HepG2 (cell line): ENCODE results near the gene TBC1D10B. TPM values are rescaled to one million over a fixed set of nuclear protein-coding genes. Genes with fewer than 3 reads are reported as not detected.

Experiments used
- FOXA3 ChIP-seq: IDR thresholded peaks from 2 replicates; pipeline ENCODE4 v1.6.1; 2016; ENCODE audit warnings: missing genetic modification reagents, missing compliant biosample characterization
- MED8 ChIP-seq: sonication (generic); formaldehyde crosslinking; IDR thresholded peaks from 2 replicates; pipeline ENCODE4 v1.8.1; 2023; ENCODE audit warnings: mild to moderate bottlenecking, missing genetic modification reagents; ENCODE audit not compliant: insufficient replicate concordance
- POGZ ChIP-seq: sonication (generic); formaldehyde crosslinking; IDR thresholded peaks from 2 replicates; pipeline ENCODE4 v1.4.0; 2020; ENCODE audit warnings: mild to moderate bottlenecking, missing genetic modification reagents
- SP4 ChIP-seq: sonication (generic); formaldehyde crosslinking; IDR thresholded peaks from 2 replicates; pipeline ENCODE4 v1.8.1; 2023; ENCODE audit warnings: mild to moderate bottlenecking, missing genetic modification reagents
- ZMAT3 ChIP-seq: sonication (generic); formaldehyde crosslinking; conservative IDR thresholded peaks from 2 replicates; pipeline ENCODE4 v1.7.0; 2021; ENCODE audit warnings: missing genetic modification reagents
- ZNF451 ChIP-seq: sonication (generic); formaldehyde crosslinking; IDR thresholded peaks from 2 replicates; pipeline ENCODE4 v1.5.0; 2020; ENCODE audit warnings: mild to moderate bottlenecking, missing genetic modification reagents
- ZNF766 ChIP-seq: sonication (generic); formaldehyde crosslinking; IDR thresholded peaks from 2 replicates; pipeline ENCODE4 v1.5.0; 2020; ENCODE audit warnings: missing genetic modification reagents, borderline replicate concordance
- polyA plus RNA-seq, 8 experiments: library from polyadenylated mRNA; depleted of rRNA in 3 of 8; stranded (reverse) in 7 of 8; unstranded in 1 of 8; fragments of >200 nt; fragmentation: Illumina TruSeq in 4 of 8; extraction: Trizol in 4 of 8; gene quantifications; 2 replicates each; pipeline versions ENCODE4 v1.2.1 to v1.2.3, GENCODE V29; 2011 to 2016; ENCODE audit warnings: low read depth in 4 of 8, missing spikeins in 1 of 8, mixed read lengths in 1 of 8; ENCODE audit not compliant: insufficient read depth in 1 of 8
- total RNA-seq, 5 experiments: library from RNA; depleted of rRNA; stranded (reverse); fragments of >200 nt; fragmentation: Illumina TruSeq; extraction: Trizol; gene quantifications; 2 replicates each; pipeline ENCODE4 v1.2.3, GENCODE V29; 2016; ENCODE audit warnings: low read depth in 1 of 5
- TF ChIP-seq, protein P1 (sequence below): sonication (generic); formaldehyde crosslinking; IDR thresholded peaks from 2 replicates; pipeline ENCODE4 v1.4.0; 2020; ENCODE audit warnings: missing genetic modification reagents
- TF ChIP-seq, protein P2 (sequence below): sonication (generic); formaldehyde crosslinking; IDR thresholded peaks from 2 replicates; pipeline ENCODE4 v1.5.0; 2020; ENCODE audit warnings: mild to moderate bottlenecking, missing genetic modification reagents, borderline replicate concordance
- TF ChIP-seq, protein P3 (sequence below): sonication (generic); formaldehyde crosslinking; IDR thresholded peaks from 2 replicates; pipeline ENCODE4 v1.4.0; 2020; ENCODE audit warnings: low read depth, missing genetic modification reagents
- TF ChIP-seq, protein P4 (sequence below): sonication (generic); formaldehyde crosslinking; IDR thresholded peaks from 2 replicates; pipeline ENCODE4 v1.8.0; 2022; ENCODE audit warnings: low read depth, missing genetic modification reagents
- TF ChIP-seq, protein P5 (sequence below): sonication (generic); formaldehyde crosslinking; IDR thresholded peaks from 2 replicates; pipeline ENCODE4 v1.5.0; 2020; ENCODE audit warnings: mild to moderate bottlenecking, missing genetic modification reagents, borderline replicate concordance

The TBC1D10B gene
- total and polyA plus RNA-seq, 2 of the 13 experiments (the other 11 are each of a cell fraction or from before 2014, with no cell fraction given) = 15.7 to 24.8 TPM

DNA sequence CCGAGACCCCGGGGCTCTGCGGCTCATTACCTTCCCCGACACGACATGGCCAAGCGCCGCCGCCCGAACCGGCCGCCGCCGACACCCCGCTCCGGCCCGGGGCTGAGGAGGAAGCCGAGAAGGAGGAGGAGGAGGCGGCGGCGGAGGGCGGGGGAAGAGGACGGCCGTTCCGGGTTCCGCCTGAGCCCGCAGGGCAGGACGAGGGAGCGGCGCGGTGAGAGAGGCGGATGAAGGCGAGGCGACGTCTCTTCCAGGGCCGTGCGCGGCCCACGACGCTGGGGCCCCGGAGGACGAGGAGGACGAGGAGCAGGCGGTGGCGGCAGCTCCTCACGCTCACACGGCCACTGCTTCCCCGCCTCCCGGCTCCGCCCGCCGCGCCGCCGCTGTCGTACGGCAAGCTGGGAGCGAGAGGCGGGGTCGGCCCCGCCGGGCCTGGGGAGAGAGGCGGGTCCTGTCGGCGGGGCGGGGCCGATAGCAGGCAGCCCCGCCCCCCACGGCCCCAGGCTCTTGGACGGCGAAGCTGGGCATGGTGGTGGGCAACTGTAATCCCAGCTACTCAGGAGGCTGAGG lies 35.2 kb downstream of the TBC1D10B start (continued):
- TF ChIP-seq, protein P1, sequence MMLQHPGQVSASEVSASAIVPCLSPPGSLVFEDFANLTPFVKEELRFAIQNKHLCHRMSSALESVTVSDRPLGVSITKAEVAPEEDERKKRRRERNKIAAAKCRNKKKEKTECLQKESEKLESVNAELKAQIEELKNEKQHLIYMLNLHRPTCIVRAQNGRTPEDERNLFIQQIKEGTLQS (CRISPR knock-in tag) = peak; percentile 12; the same call in 1 of the 2 replicates
- TF ChIP-seq ZNF451 (CRISPR knock-in tag) (peak; percentile 88; the same call in 1 of the 2 replicates), MED8 (CRISPR knock-in tag) (peak; percentile 91), ZNF766 (CRISPR knock-in tag) (peak; percentile 19; the same call in 1 of the 2 replicates), POGZ (0 out of 2 replicates have a peak, but pooled peaks have one; percentile 8), SP4 (peak; percentile 91), FOXA3 (peak; percentile 15; the same call in 1 of the 2 replicates), ZMAT3 (peak; percentile 53; the same call in 1 of the 2 replicates)
- TF ChIP-seq, protein P2, sequence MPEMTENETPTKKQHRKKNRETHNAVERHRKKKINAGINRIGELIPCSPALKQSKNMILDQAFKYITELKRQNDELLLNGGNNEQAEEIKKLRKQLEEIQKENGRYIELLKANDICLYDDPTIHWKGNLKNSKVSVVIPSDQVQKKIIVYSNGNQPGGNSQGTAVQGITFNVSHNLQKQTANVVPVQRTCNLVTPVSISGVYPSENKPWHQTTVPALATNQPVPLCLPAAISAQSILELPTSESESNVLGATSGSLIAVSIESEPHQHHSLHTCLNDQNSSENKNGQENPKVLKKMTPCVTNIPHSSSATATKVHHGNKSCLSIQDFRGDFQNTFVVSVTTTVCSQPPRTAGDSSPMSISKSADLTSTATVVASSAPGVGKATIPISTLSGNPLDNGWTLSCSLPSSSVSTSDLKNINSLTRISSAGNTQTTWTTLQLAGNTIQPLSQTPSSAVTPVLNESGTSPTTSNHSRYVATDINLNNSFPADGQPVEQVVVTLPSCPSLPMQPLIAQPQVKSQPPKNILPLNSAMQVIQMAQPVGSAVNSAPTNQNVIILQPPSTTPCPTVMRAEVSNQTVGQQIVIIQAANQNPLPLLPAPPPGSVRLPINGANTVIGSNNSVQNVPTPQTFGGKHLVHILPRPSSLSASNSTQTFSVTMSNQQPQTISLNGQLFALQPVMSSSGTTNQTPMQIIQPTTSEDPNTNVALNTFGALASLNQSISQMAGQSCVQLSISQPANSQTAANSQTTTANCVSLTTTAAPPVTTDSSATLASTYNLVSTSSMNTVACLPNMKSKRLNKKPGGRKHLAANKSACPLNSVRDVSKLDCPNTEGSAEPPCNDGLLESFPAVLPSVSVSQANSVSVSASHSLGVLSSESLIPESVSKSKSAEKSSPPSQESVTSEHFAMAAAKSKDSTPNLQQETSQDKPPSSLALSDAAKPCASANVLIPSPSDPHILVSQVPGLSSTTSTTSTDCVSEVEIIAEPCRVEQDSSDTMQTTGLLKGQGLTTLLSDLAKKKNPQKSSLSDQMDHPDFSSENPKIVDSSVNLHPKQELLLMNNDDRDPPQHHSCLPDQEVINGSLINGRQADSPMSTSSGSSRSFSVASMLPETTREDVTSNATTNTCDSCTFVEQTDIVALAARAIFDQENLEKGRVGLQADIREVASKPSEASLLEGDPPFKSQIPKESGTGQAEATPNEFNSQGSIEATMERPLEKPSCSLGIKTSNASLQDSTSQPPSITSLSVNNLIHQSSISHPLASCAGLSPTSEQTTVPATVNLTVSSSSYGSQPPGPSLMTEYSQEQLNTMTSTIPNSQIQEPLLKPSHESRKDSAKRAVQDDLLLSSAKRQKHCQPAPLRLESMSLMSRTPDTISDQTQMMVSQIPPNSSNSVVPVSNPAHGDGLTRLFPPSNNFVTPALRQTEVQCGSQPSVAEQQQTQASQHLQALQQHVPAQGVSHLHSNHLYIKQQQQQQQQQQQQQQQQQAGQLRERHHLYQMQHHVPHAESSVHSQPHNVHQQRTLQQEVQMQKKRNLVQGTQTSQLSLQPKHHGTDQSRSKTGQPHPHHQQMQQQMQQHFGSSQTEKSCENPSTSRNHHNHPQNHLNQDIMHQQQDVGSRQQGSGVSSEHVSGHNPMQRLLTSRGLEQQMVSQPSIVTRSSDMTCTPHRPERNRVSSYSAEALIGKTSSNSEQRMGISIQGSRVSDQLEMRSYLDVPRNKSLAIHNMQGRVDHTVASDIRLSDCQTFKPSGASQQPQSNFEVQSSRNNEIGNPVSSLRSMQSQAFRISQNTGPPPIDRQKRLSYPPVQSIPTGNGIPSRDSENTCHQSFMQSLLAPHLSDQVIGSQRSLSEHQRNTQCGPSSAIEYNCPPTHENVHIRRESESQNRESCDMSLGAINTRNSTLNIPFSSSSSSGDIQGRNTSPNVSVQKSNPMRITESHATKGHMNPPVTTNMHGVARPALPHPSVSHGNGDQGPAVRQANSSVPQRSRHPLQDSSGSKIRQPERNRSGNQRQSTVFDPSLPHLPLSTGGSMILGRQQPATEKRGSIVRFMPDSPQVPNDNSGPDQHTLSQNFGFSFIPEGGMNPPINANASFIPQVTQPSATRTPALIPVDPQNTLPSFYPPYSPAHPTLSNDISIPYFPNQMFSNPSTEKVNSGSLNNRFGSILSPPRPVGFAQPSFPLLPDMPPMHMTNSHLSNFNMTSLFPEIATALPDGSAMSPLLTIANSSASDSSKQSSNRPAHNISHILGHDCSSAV (CRISPR knock-in tag) = 0 out of 2 replicates have a peak, but pooled peaks have one; percentile 30
- TF ChIP-seq, protein P3, sequence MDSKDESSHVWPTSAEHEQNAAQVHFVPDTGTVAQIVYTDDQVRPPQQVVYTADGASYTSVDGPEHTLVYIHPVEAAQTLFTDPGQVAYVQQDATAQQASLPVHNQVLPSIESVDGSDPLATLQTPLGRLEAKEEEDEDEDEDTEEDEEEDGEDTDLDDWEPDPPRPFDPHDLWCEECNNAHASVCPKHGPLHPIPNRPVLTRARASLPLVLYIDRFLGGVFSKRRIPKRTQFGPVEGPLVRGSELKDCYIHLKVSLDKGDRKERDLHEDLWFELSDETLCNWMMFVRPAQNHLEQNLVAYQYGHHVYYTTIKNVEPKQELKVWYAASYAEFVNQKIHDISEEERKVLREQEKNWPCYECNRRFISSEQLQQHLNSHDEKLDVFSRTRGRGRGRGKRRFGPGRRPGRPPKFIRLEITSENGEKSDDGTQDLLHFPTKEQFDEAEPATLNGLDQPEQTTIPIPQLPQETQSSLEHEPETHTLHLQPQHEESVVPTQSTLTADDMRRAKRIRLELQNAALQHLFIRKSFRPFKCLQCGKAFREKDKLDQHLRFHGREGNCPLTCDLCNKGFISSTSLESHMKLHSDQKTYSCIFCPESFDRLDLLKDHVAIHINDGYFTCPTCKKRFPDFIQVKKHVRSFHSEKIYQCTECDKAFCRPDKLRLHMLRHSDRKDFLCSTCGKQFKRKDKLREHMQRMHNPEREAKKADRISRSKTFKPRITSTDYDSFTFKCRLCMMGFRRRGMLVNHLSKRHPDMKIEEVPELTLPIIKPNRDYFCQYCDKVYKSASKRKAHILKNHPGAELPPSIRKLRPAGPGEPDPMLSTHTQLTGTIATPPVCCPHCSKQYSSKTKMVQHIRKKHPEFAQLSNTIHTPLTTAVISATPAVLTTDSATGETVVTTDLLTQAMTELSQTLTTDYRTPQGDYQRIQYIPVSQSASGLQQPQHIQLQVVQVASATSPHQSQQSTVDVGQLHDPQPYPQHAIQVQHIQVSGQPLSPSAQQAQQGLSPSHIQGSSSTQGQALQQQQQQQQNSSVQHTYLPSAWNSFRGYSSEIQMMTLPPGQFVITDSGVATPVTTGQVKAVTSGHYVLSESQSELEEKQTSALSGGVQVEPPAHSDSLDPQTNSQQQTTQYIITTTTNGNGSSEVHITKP = 0 out of 2 replicates have a peak, but pooled peaks have one; percentile 1
- TF ChIP-seq, protein P4, sequence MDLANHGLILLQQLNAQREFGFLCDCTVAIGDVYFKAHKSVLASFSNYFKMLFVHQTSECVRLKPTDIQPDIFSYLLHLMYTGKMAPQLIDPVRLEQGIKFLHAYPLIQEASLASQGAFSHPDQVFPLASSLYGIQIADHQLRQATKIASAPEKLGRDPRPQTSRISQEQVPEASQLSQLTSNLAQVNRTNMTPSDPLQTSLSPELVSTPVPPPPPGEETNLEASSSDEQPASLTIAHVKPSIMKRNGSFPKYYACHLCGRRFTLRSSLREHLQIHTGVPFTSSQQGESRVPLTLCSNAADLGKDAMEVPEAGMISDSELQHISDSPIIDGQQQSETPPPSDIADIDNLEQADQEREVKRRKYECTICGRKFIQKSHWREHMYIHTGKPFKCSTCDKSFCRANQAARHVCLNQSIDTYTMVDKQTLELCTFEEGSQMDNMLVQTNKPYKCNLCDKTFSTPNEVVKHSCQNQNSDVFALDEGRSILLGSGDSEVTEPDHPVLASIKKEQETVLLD (CRISPR knock-in tag) = peak; percentile 56; the same call in 1 of the 2 replicates
- TF ChIP-seq, protein P5, sequence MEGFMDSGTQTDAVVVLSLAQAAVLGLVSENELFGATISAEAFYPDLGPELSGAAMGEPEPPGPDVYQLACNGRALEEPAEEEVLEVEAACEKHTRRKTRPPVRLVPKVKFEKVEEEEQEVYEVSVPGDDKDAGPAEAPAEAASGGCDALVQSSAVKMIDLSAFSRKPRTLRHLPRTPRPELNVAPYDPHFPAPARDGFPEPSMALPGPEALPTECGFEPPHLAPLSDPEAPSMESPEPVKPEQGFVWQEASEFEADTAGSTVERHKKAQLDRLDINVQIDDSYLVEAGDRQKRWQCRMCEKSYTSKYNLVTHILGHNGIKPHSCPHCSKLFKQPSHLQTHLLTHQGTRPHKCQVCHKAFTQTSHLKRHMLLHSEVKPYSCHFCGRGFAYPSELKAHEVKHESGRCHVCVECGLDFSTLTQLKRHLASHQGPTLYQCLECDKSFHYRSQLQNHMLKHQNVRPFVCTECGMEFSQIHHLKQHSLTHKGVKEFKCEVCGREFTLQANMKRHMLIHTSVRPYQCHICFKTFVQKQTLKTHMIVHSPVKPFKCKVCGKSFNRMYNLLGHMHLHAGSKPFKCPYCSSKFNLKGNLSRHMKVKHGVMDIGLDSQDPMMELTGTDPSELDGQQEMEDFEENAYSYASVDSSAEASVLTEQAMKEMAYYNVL (CRISPR knock-in tag) = peak; percentile 40; the same call in 1 of the 2 replicates
